GM12891 (cell line): ENCODE data around the gene KLHL7.

Experiments
- DNase-seq: peaks from one replicate; pipeline ENCODE4 v3.0.0; 2011; ENCODE audit warnings: low spot score; ENCODE audit not compliant: insufficient read length
- FAIRE-seq: peaks from 2 replicates; lab custom pipeline; 2011; peaks lifted over from hg19 to GRCh38; lab: Jason Lieb, UNC
- PAX5 ChIP-seq: IDR thresholded peaks from 2 replicates; pipeline ENCODE4 v1.6.1; 2011; ENCODE audit warnings: low read length, moderate library complexity, mild to moderate bottlenecking; ENCODE audit not compliant: insufficient read depth, severe bottlenecking
- POLR2A ChIP-seq: IDR thresholded peaks from 2 replicates; pipeline ENCODE4 v1.6.1; 2011; ENCODE audit warnings: low read depth, low read length, control low read depth
- POLR2AphosphoS5 ChIP-seq: IDR thresholded peaks from 2 replicates; pipeline ENCODE4 v1.6.1; 2011; ENCODE audit warnings: low read depth, low read length, control low read depth
- POU2F2 ChIP-seq: IDR thresholded peaks from 2 replicates; pipeline ENCODE4 v1.6.1; 2011; ENCODE audit warnings: low read depth, mild to moderate bottlenecking, control low read depth, low read length, moderate library complexity
- SPI1 ChIP-seq: IDR thresholded peaks from 2 replicates; pipeline ENCODE4 v1.6.1; 2011; ENCODE audit warnings: low read depth, low read length, control low read depth
- TAF1 ChIP-seq: IDR thresholded peaks from 2 replicates; pipeline ENCODE4 v1.6.1; 2011; ENCODE audit warnings: low read depth, low read length, control low read depth

Gene KLHL7

GRCh38 chr7:23212395-23212794 is 106.8 kb downstream of the KLHL7 start:
- DNase-seq (no peak), FAIRE-seq (no peak)
- TF ChIP-seq POU2F2 = no peak
- no peak for TF ChIP-seq TAF1
- no peak for TF ChIP-seq SPI1
- no peak for TF ChIP-seq POLR2A
- no peak for TF ChIP-seq PAX5
- no peak for TF ChIP-seq POLR2AphosphoS5

- FAIRE-seq (no peak), DNase-seq (no peak)
- TF ChIP-seq PAX5 (no peak), POU2F2 (no peak), POLR2AphosphoS5 (no peak), POLR2A (no peak), TAF1 (no peak), SPI1 (no peak)
These were observed 107.3 kb downstream of the KLHL7 start for GRCh38 chr7:23212841-23213240.

GRCh38 chr7:23213755-23214154 is 108.2 kb downstream of the KLHL7 start:
- TF ChIP-seq POLR2AphosphoS5 (no peak), SPI1 (no peak), TAF1 (no peak), POLR2A (no peak), POU2F2 (no peak), PAX5 (no peak)
- no peak for FAIRE-seq
- DNase-seq = no peak

GRCh38 chr7:23214423-23214822 is 108.8 kb downstream of the KLHL7 start:
- TF ChIP-seq POU2F2 (no peak), TAF1 (no peak), SPI1 (no peak), POLR2A (no peak), POLR2AphosphoS5 (no peak), PAX5 (no peak)
- FAIRE-seq = no peak

DNA sequence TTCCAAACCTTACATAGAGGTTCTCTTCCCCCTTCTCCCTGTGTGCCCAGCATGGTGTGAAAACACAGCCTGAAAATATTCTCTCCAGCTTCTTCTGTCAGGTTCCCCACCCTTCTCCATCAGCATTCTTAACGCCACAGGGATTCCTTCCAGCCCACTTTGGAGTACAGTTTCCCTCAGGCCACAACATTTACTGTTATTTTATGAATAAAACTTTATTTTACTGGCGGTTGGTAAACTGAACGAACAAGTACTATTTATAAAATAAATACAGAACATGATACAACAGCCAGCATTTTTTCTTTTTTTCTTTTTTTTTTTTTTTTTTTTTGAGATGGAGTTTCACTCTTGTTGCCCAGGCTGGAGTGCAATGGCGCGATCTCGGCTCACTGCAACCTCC is 109.4 kb downstream of the KLHL7 start:
- DNase-seq (no peak), FAIRE-seq (no peak)
- TF ChIP-seq TAF1 (no peak), POU2F2 (no peak), SPI1 (no peak), POLR2A (no peak), PAX5 (no peak), POLR2AphosphoS5 (no peak)

More at GRCh38 chr7:23214423-23214822, 108.8 kb downstream of the KLHL7 start:
- no peak for DNase-seq

- DNase-seq = no peak
- no peak for FAIRE-seq
- no peak for TF ChIP-seq POLR2A
- no peak for TF ChIP-seq TAF1
- TF ChIP-seq POU2F2 = no peak
- no peak for TF ChIP-seq PAX5
- TF ChIP-seq SPI1 = peak; percentile 70
- TF ChIP-seq POLR2AphosphoS5 = no peak
These were observed 110.4 kb downstream of the KLHL7 start for GRCh38 chr7:23216021-23216420.

- FAIRE-seq (no peak), DNase-seq (no peak)
- TF ChIP-seq POU2F2 (no peak), POLR2AphosphoS5 (no peak), TAF1 (no peak), POLR2A (no peak), PAX5 (no peak), SPI1 (no peak)
These were observed 112.6 kb downstream of the KLHL7 start for GRCh38 chr7:23218196-23218595.

GRCh38 chr7:23220690-23221305 is 115.2 kb downstream of the KLHL7 start:
- DNase-seq = no peak
- no peak for FAIRE-seq
- TF ChIP-seq PAX5 = no peak
- TF ChIP-seq POLR2A = no peak
- no peak for TF ChIP-seq SPI1
- TF ChIP-seq POU2F2 = no peak
- TF ChIP-seq TAF1 = no peak
- no peak for TF ChIP-seq POLR2AphosphoS5

- no peak for TF ChIP-seq PAX5
- no peak for TF ChIP-seq POLR2A
- no peak for TF ChIP-seq SPI1
- TF ChIP-seq POLR2AphosphoS5 = no peak
- no peak for TF ChIP-seq TAF1
- no peak for TF ChIP-seq POU2F2
- no peak for FAIRE-seq
These were observed 117.0 kb downstream of the KLHL7 start for GRCh38 chr7:23222439-23223030.

More at GRCh38 chr7:23222439-23223030, 117.0 kb downstream of the KLHL7 start:
- DNase-seq = no peak
